ENCODE data around the gene LINGO3.

The LINGO3 gene

DNA sequence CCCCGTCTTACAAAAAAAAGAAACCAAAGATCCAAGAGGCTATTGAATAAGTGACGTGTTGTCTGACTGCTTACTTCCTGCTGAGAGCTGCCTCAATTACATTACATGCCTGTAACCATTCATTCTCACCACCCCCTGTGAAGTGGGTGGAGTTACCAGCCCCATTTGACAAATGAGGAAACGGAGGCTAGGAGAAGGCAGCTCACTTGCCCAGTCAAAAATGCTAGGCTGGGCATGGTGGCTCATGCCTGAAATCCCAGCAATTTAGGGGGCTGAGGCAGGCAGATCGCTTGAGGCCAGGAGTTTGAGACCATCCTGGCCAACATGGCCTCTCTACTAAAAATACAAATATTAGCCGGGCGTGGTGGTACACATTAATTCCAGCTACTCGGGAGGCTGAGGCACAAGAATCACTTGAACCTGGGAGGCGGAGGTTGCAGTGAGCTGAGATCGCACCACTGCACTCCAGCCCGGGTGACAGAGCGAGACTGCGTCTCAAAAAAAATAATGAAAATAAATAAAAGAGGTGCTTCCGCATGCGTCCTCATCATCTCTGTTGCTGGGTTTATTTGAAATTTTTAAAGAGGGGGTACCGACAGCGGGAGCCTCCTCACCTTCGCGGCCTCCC, 19.9 kb upstream of the LINGO3 start (continued):
- TF ChIP-seq, protein P1, sequence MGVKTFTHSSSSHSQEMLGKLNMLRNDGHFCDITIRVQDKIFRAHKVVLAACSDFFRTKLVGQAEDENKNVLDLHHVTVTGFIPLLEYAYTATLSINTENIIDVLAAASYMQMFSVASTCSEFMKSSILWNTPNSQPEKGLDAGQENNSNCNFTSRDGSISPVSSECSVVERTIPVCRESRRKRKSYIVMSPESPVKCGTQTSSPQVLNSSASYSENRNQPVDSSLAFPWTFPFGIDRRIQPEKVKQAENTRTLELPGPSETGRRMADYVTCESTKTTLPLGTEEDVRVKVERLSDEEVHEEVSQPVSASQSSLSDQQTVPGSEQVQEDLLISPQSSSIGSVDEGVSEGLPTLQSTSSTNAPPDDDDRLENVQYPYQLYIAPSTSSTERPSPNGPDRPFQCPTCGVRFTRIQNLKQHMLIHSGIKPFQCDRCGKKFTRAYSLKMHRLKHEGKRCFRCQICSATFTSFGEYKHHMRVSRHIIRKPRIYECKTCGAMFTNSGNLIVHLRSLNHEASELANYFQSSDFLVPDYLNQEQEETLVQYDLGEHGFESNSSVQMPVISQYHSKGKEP (tag by site-specific recombination; IDR thresholded peaks at IDR 0.05), result no peak
- TF ChIP-seq ZFP69B (tag by site-specific recombination; IDR thresholded peaks at IDR 0.05) (no peak), ZNF621 (tag by site-specific recombination; IDR thresholded peaks at IDR 0.05) (no peak), ZNF837 (tag by site-specific recombination; IDR thresholded peaks at IDR 0.05) (no peak), YY1 (tag by site-specific recombination; IDR thresholded peaks at IDR 0.05) (no peak), ZNF266 (tag by site-specific recombination; IDR thresholded peaks at IDR 0.05; ENCODE audit: low read depth) (no peak), ZNF677 (tag by site-specific recombination; IDR thresholded peaks at IDR 0.05) (no peak), ZNF776 (tag by site-specific recombination; IDR thresholded peaks at IDR 0.05; ENCODE audit: borderline replicate concordance) (no peak), ZBTB8A (tag by site-specific recombination; IDR thresholded peaks at IDR 0.05) (no peak), ZNF777 (tag by site-specific recombination; IDR thresholded peaks at IDR 0.05; ENCODE audit: borderline replicate concordance) (no peak), SCRT1 (tag by site-specific recombination; IDR thresholded peaks at IDR 0.05; ENCODE audit: borderline replicate concordance) (no peak), ZNF324 (tag by site-specific recombination; IDR thresholded peaks at IDR 0.05) (no peak), ZNF785 (tag by site-specific recombination; IDR thresholded peaks at IDR 0.05) (no peak), ZNF513 (tag by site-specific recombination; IDR thresholded peaks at IDR 0.05) (no peak), ZNF488 (tag by site-specific recombination; IDR thresholded peaks at IDR 0.05) (no peak), OSR2 (tag by site-specific recombination; IDR thresholded peaks at IDR 0.05) (no peak), ZNF155 (tag by site-specific recombination; IDR thresholded peaks at IDR 0.05) (no peak), ZBTB20 (tag by site-specific recombination; IDR thresholded peaks at IDR 0.05) (no peak), ZNF549 (tag by site-specific recombination; IDR thresholded peaks at IDR 0.05) (no peak), ZNF596 (tag by site-specific recombination; IDR thresholded peaks at IDR 0.05) (no peak), ZBTB48 (tag by site-specific recombination; IDR thresholded peaks at IDR 0.05) (no peak), ZNF10 (tag by site-specific recombination; IDR thresholded peaks at IDR 0.05) (no peak), ZNF623 (tag by site-specific recombination; IDR thresholded peaks at IDR 0.05) (no peak), ZNF560 (tag by site-specific recombination; IDR thresholded peaks at IDR 0.05; ENCODE audit: borderline replicate concordance) (no peak), ZNF664 (tag by site-specific recombination; IDR thresholded peaks at IDR 0.05) (no peak), ZNF274 (IDR thresholded peaks at IDR 0.05; ENCODE audit: low read length) (no peak), ZNF274 (tag by site-specific recombination; IDR thresholded peaks at IDR 0.05; ENCODE audit: borderline replicate concordance) (no peak)
- TF ChIP-seq, protein P2, sequence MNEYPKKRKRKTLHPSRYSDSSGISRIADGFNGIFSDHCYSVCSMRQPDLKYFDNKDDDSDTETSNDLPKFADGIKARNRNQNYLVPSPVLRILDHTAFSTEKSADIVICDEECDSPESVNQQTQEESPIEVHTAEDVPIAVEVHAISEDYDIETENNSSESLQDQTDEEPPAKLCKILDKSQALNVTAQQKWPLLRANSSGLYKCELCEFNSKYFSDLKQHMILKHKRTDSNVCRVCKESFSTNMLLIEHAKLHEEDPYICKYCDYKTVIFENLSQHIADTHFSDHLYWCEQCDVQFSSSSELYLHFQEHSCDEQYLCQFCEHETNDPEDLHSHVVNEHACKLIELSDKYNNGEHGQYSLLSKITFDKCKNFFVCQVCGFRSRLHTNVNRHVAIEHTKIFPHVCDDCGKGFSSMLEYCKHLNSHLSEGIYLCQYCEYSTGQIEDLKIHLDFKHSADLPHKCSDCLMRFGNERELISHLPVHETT (tag by site-specific recombination; IDR thresholded peaks at IDR 0.05), result no peak
- TF ChIP-seq, protein P3, sequence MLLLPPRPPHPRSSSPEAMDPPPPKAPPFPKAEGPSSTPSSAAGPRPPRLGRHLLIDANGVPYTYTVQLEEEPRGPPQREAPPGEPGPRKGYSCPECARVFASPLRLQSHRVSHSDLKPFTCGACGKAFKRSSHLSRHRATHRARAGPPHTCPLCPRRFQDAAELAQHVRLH (tag by site-specific recombination; IDR thresholded peaks at IDR 0.05), result no peak
- TF ChIP-seq, protein P4, sequence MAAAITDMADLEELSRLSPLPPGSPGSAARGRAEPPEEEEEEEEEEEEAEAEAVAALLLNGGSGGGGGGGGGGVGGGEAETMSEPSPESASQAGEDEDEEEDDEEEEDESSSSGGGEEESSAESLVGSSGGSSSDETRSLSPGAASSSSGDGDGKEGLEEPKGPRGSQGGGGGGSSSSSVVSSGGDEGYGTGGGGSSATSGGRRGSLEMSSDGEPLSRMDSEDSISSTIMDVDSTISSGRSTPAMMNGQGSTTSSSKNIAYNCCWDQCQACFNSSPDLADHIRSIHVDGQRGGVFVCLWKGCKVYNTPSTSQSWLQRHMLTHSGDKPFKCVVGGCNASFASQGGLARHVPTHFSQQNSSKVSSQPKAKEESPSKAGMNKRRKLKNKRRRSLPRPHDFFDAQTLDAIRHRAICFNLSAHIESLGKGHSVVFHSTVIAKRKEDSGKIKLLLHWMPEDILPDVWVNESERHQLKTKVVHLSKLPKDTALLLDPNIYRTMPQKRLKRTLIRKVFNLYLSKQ (tag by site-specific recombination; IDR thresholded peaks at IDR 0.05; ENCODE audit: borderline replicate concordance), result 0 out of 2 replicates have a peak, but pooled peaks have one; percentile 57
- TF ChIP-seq, protein P5, sequence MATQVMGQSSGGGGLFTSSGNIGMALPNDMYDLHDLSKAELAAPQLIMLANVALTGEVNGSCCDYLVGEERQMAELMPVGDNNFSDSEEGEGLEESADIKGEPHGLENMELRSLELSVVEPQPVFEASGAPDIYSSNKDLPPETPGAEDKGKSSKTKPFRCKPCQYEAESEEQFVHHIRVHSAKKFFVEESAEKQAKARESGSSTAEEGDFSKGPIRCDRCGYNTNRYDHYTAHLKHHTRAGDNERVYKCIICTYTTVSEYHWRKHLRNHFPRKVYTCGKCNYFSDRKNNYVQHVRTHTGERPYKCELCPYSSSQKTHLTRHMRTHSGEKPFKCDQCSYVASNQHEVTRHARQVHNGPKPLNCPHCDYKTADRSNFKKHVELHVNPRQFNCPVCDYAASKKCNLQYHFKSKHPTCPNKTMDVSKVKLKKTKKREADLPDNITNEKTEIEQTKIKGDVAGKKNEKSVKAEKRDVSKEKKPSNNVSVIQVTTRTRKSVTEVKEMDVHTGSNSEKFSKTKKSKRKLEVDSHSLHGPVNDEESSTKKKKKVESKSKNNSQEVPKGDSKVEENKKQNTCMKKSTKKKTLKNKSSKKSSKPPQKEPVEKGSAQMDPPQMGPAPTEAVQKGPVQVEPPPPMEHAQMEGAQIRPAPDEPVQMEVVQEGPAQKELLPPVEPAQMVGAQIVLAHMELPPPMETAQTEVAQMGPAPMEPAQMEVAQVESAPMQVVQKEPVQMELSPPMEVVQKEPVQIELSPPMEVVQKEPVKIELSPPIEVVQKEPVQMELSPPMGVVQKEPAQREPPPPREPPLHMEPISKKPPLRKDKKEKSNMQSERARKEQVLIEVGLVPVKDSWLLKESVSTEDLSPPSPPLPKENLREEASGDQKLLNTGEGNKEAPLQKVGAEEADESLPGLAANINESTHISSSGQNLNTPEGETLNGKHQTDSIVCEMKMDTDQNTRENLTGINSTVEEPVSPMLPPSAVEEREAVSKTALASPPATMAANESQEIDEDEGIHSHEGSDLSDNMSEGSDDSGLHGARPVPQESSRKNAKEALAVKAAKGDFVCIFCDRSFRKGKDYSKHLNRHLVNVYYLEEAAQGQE (tag by site-specific recombination; IDR thresholded peaks at IDR 0.05), result peak; percentile 15; the same call in 1 of the 2 replicates
